HG03442 (cell line): ENCODE data around the gene GLIPR1L2.
A peak's percentile ranks its signal among the peaks of the same experiment; 100 is the strongest.
"Not testable (repeated sequence)": the region's sequence is repeated elsewhere in the genome, so short reads cannot be mapped to it uniquely, and the experiment has no call there.

Experiments
- ATAC-seq: cut with Tn5 transposase; IDR thresholded peaks from one replicate; pipeline ENCODE4 v1.9.1; 2021; ENCODE audit warnings: mild to moderate bottlenecking, moderate library complexity; ENCODE audit not compliant: unreplicated experiment

GLIPR1L2 gene

GRCh38 chr12:75390899-75391538 is at the start of gene GLIPR1L2:
Gene GLIPR1L2 (plus strand): TSS chr12:75391089. CDS start chr12:75391117, 28 bp downstream.
- ATAC-seq = peak; percentile 96

- ATAC-seq = no peak
Observed at GRCh38 chr12:75341873-75342272, 49.0 kb upstream of the GLIPR1L2 start.

- no peak for ATAC-seq
Observed at GRCh38 chr12:75345531-75345930, 45.4 kb upstream of the GLIPR1L2 start.

GRCh38 chr12:75346215-75346614 is 44.7 kb upstream of the GLIPR1L2 start:
- ATAC-seq = not testable (repeated sequence)

GRCh38 chr12:75349946-75350345 is 40.9 kb upstream of the GLIPR1L2 start:
- no peak for ATAC-seq

- no peak for ATAC-seq
Observed at GRCh38 chr12:75350413-75350812, 40.5 kb upstream of the GLIPR1L2 start.

- ATAC-seq = no peak
Observed at GRCh38 chr12:75354011-75354410, 36.9 kb upstream of the GLIPR1L2 start.

- ATAC-seq = no peak
Observed at GRCh38 chr12:75360920-75361319, 30.0 kb upstream of the GLIPR1L2 start.

- ATAC-seq = no peak
Observed at GRCh38 chr12:75361408-75361807, 29.5 kb upstream of the GLIPR1L2 start.

- ATAC-seq = no peak
Observed at GRCh38 chr12:75364919-75365318, 26.0 kb upstream of the GLIPR1L2 start.

GRCh38 chr12:75366629-75367028 is 24.3 kb upstream of the GLIPR1L2 start:
- ATAC-seq = peak; percentile 80

- no peak for ATAC-seq
Observed at GRCh38 chr12:75374971-75375370, 15.9 kb upstream of the GLIPR1L2 start.

GRCh38 chr12:75378354-75378753 is 12.5 kb upstream of the GLIPR1L2 start:
- ATAC-seq = no peak

- no peak for ATAC-seq
Observed at GRCh38 chr12:75389061-75389460, 1.8 kb upstream of the GLIPR1L2 start.

GRCh38 chr12:75389706-75390105 is 1.2 kb upstream of the GLIPR1L2 start:
- ATAC-seq = no peak

GRCh38 chr12:75390156-75390898 is 562 bp upstream of the GLIPR1L2 start:
- peak; percentile 2 for ATAC-seq

GRCh38 chr12:75404231-75404630 is 13.3 kb downstream of the GLIPR1L2 start:
- no peak for ATAC-seq

GRCh38 chr12:75407683-75408082 is 16.8 kb downstream of the GLIPR1L2 start:
- ATAC-seq = no peak

GRCh38 chr12:75409830-75410229 is 18.9 kb downstream of the GLIPR1L2 start:
- no peak for ATAC-seq

GRCh38 chr12:75414671-75415070 is 23.8 kb downstream of the GLIPR1L2 start:
- no peak for ATAC-seq

- no peak for ATAC-seq
Observed at GRCh38 chr12:75419841-75420240, 29.0 kb downstream of the GLIPR1L2 start.

GRCh38 chr12:75427491-75427890 is 36.6 kb downstream of the GLIPR1L2 start:
- no peak for ATAC-seq
